ENCODE results near the gene GDNF. TPM values are rescaled to one million over a fixed set of nuclear protein-coding genes. Genes with fewer than 3 reads are reported as not detected.

The GDNF gene
- 1 to 10 TPM in 1 of 4 donors, under 1 TPM in 3; 0.19 to 1.4 (median 0.61) TPM for total RNA-seq

GRCh38 chr5:37839407-37840052 lies at the start of gene GDNF:
TSS of gene GDNF (minus strand) at chr5:37840041. CDS start at chr5:37834796, 5,245 bp downstream.
- TF ChIP-seq CTCF (IDR thresholded peaks at IDR 0.05) (no peak), POLR2A (IDR thresholded peaks at IDR 0.05) (no peak), EP300 (IDR thresholded peaks at IDR 0.05) (no peak), POLR2AphosphoS5 (IDR thresholded peaks at IDR 0.05) (no peak)
- H3K4me1 ChIP-seq, result peaks cover 47% of the 10 kb centered on the region
- no peaks in the 10 kb centered on the region for H3K9me3 ChIP-seq
- H3K36me3 ChIP-seq, result no peaks in the 10 kb centered on the region
- DNase-seq (ENCODE audit: low spot score in 2 of 2), result peak in 1 of 2 donors; percentile 70
- H3K4me3 ChIP-seq, result peak within 1 kb of the TSS; percentile 57
- peaks cover 85% of the 10 kb centered on the region for H3K27me3 ChIP-seq
- WGBS, result 2% methylated on average over 20 of the region's 66 CpGs
- no peak within 1 kb of the TSS for H3K27ac ChIP-seq

- Histone ChIP-seq H3K27ac (no peak overlapping the region), H3K27me3 (peaks cover 42% of the 10 kb centered on the region), H3K36me3 (no peaks in the 10 kb centered on the region), H3K9me3 (no peaks in the 10 kb centered on the region), H3K4me3 (no peak overlapping the region), H3K4me1 (peaks cover 12% of the 10 kb centered on the region)
- TF ChIP-seq POLR2A (IDR thresholded peaks at IDR 0.05) (no peak), POLR2AphosphoS5 (IDR thresholded peaks at IDR 0.05) (no peak), EP300 (IDR thresholded peaks at IDR 0.05) (no peak), CTCF (IDR thresholded peaks at IDR 0.05) (no peak)
- DNase-seq (ENCODE audit: low spot score in 2 of 2), result no peak
- WGBS, result 29% methylated on average over 6 of the region's 6 CpGs
Observed at GRCh38 chr5:37888476-37888875, 48.6 kb upstream of the GDNF start.

- no peaks in the 10 kb centered on the region for H3K9me3 ChIP-seq
- H3K27me3 ChIP-seq, result peaks cover 42% of the 10 kb centered on the region
- no peaks in the 10 kb centered on the region for H3K36me3 ChIP-seq
- H3K4me1 ChIP-seq, result peaks cover 7% of the 10 kb centered on the region
- no peak for DNase-seq (ENCODE audit: low spot score in 2 of 2)
- TF ChIP-seq POLR2AphosphoS5 (IDR thresholded peaks at IDR 0.05) (no peak), POLR2A (IDR thresholded peaks at IDR 0.05) (no peak), CTCF (IDR thresholded peaks at IDR 0.05) (no peak), EP300 (IDR thresholded peaks at IDR 0.05) (no peak)
- H3K4me3 ChIP-seq, result no peak overlapping the region
- no peak overlapping the region for H3K27ac ChIP-seq
- 28% methylated on average over 9 of the region's 9 CpGs for WGBS
Observed at GRCh38 chr5:37886242-37886905, 46.5 kb upstream of the GDNF start.

- WGBS, result 51% methylated on average over 3 of the region's 3 CpGs
- no peak for DNase-seq (ENCODE audit: low spot score in 2 of 2)
- TF ChIP-seq CTCF (IDR thresholded peaks at IDR 0.05) (no peak), EP300 (IDR thresholded peaks at IDR 0.05) (no peak), POLR2AphosphoS5 (IDR thresholded peaks at IDR 0.05) (no peak), POLR2A (IDR thresholded peaks at IDR 0.05) (no peak)
- no peaks in the 10 kb centered on the region for H3K36me3 ChIP-seq
- no peaks in the 10 kb centered on the region for H3K9me3 ChIP-seq
- no peak overlapping the region for H3K4me3 ChIP-seq
- H3K27me3 ChIP-seq, result peaks cover 33% of the 10 kb centered on the region
- H3K27ac ChIP-seq, result no peak overlapping the region
- no peaks in the 10 kb centered on the region for H3K4me1 ChIP-seq
Observed at GRCh38 chr5:37882636-37883035, 42.8 kb upstream of the GDNF start.

GRCh38 chr5:37881359-37881758 lies 41.5 kb upstream of the GDNF start:
- no peak overlapping the region for H3K4me3 ChIP-seq
- WGBS, result 97% methylated on average over 3 of the region's 3 CpGs
- no peak for DNase-seq (ENCODE audit: low spot score in 2 of 2)
- H3K9me3 ChIP-seq, result no peaks in the 10 kb centered on the region
- TF ChIP-seq EP300 (IDR thresholded peaks at IDR 0.05), result no peak
- H3K36me3 ChIP-seq, result no peaks in the 10 kb centered on the region
- H3K27me3 ChIP-seq, result peaks cover 24% of the 10 kb centered on the region
- no peak overlapping the region for H3K27ac ChIP-seq
- no peaks in the 10 kb centered on the region for H3K4me1 ChIP-seq
